Peyer's patch (tissue), 4 donors: Measurements from ENCODE around the gene AIG1. TPM values are rescaled to one million over a fixed set of nuclear protein-coding genes. Genes with fewer than 3 reads are reported as not detected.
A peak's percentile ranks its signal among the peaks of the same experiment; 100 is the strongest.

Experiments
- DNase-seq, 3 donors: peaks; one replicate each; pipeline ENCODE4 v3.0.0-alpha.2; 2017 to 2019
- H3K27ac ChIP-seq, 4 donors: fragments of 200-600 bp; sonication (generic); one replicate each; pipeline ENCODE4 v1.5.1; 2016 to 2019
- H3K27me3 ChIP-seq, 2 donors: fragments of 200-600 bp; sonication (generic); one replicate each; pipeline ENCODE4 v1.5.1; 2019
- H3K36me3 ChIP-seq, 3 donors: fragments of 200-600 bp; sonication (generic); one replicate each; pipeline ENCODE4 v1.5.1; 2016 to 2019
- H3K4me1 ChIP-seq, 4 donors: fragments of 200-600 bp; sonication (generic); one replicate each; pipeline ENCODE4 v1.5.1; 2016 to 2019
- H3K4me3 ChIP-seq, 4 donors: fragments of 200-600 bp; sonication (generic); 1 replicate in 3 of 4; 2 replicates in 1 of 4; pipeline ENCODE4 v1.5.1; 2016 to 2019; ENCODE audit warnings: mild to moderate bottlenecking in 1 of 4
- H3K9me3 ChIP-seq, 4 donors: fragments of 200-600 bp; sonication (generic); one replicate each; pipeline ENCODE4 v1.5.1; 2016 to 2019; ENCODE audit warnings: mild to moderate bottlenecking in 1 of 4
- CTCF ChIP-seq, 6 experiments: fragments of 450-650 bp in 4 of 6; fragments of 200-600 bp in 2 of 6; sonication (generic) in 1 of 6; IDR thresholded peaks; one replicate each; pipeline ENCODE4 v1.5.1; 2017 to 2019; ENCODE audit warnings: antibody characterized with exemption in 6 of 6, mild to moderate bottlenecking in 3 of 6, moderate library complexity in 1 of 6
- POLR2A ChIP-seq, 2 donors: fragments of 450-650 bp; IDR thresholded peaks; one replicate each; pipeline ENCODE4 v1.5.1; 2017; ENCODE audit warnings: antibody characterized with exemption in 2 of 2, mild to moderate bottlenecking in 2 of 2, moderate library complexity in 2 of 2
- total RNA-seq, 4 donors: library from RNA; depleted of rRNA; stranded (reverse); fragments of >200 nt; gene quantifications; one replicate each; pipeline ENCODE4 v1.1.0, GENCODE V29; 2016

The AIG1 gene
- total RNA-seq, 4 donors from 2014 or later: 9.1 to 133 (median 84.9) TPM

- no peak for DNase-seq
- H3K27ac ChIP-seq: no peak overlapping the region
- H3K27me3 ChIP-seq: no peaks in the 10 kb centered on the region
- no peaks in the 10 kb centered on the region for H3K36me3 ChIP-seq
- H3K9me3 ChIP-seq: no peaks in the 10 kb centered on the region
- peaks cover 0 to 2% (median 0%) of the 10 kb centered on the region in 4 donors for H3K4me1 ChIP-seq
- H3K4me3 ChIP-seq: no peak overlapping the region
- TF ChIP-seq POLR2A (IDR thresholded peaks at IDR 0.05) (no peak), CTCF (IDR thresholded peaks at IDR 0.05) (no peak)
These were observed 157.5 kb downstream of the AIG1 start for GRCh38 chr6:143218233-143218632.

DNA sequence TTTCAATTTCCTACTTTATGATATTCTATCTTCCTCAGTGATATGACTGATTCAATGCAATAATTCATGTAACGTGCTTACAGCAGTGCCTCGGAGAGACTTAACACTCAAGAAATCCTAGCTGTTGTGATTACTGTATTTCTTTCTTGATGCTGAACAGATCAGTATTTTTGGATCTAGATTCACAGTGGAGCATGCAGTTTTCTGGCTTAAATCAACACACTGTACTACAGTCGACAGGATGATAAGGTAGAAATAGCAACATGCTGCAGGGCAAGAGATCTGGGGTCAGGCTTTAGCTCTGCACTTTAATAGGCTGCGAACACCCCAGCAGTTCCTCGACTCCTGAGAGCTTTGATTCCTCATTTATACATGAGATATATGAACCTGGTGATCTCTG is 161.0 kb downstream of the AIG1 start:
- no peak for TF ChIP-seq POLR2A (IDR thresholded peaks at IDR 0.05)
- TF ChIP-seq CTCF (IDR thresholded peaks at IDR 0.05): no peak
- no peaks in the 10 kb centered on the region for H3K36me3 ChIP-seq
- H3K9me3 ChIP-seq: no peaks in the 10 kb centered on the region
- H3K27ac ChIP-seq: no peak overlapping the region
- H3K4me1 ChIP-seq: peaks cover 0 to 10% (median 0%) of the 10 kb centered on the region in 4 donors
- no peak overlapping the region for H3K4me3 ChIP-seq
- no peak for DNase-seq
- no peaks in the 10 kb centered on the region for H3K27me3 ChIP-seq

DNA sequence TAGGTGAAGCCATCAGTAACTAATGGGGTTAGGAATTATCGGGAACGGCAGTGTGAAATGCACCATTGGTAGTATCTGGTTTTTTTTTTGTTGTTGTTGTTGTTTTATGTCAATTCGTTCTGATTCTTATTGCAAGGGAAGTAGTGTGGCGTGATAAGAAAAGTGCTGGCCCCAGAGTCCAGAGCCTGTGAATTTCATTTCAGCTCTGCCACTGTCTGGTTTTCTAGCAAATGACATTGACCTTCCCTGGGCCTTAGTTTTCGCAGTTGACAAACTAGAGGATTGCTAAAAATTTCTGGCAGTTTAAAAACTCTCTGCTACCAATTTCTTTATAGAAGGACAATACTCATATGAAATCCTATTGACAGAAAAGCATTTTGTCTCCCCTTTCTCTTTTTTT is 161.6 kb downstream of the AIG1 start:
- Histone ChIP-seq H3K27me3 (no peaks in the 10 kb centered on the region), H3K4me3 (no peak overlapping the region), H3K4me1 (peaks cover 0 to 10% (median 0%) of the 10 kb centered on the region in 4 donors), H3K9me3 (no peaks in the 10 kb centered on the region), H3K27ac (peak overlapping the region in 1 of 4 donors; percentile 14), H3K36me3 (no peaks in the 10 kb centered on the region)
- DNase-seq: no peak
- TF ChIP-seq POLR2A (IDR thresholded peaks at IDR 0.05) (no peak), CTCF (IDR thresholded peaks at IDR 0.05) (no peak)

DNA sequence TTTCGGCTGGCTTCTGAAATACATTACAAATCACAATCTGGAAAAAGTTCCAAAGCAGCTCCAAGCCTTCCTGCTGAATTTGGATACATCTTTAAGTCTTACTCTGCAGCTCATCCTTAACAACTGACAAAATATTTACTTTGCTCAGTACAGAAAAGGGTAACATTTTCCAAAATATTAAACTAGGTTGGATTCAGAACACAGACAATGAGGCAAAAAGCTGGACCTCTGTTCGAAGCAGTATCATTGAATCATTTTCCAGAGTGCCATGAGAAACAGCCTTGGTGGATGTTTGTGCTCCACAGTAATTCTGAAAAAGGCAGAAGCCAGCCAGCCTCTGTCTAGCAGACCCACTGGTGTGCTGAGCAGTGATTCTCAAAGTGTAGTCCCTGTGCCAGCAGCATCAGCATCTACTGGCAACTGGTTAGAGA is 162.1 kb downstream of the AIG1 start:
- no peak for DNase-seq
- Histone ChIP-seq H3K4me3 (no peak overlapping the region), H3K4me1 (peaks cover 0 to 10% (median 0%) of the 10 kb centered on the region in 4 donors), H3K9me3 (no peaks in the 10 kb centered on the region), H3K27me3 (no peaks in the 10 kb centered on the region), H3K27ac (peak overlapping the region in 1 of 4 donors; percentile 14), H3K36me3 (no peaks in the 10 kb centered on the region)
- TF ChIP-seq POLR2A (IDR thresholded peaks at IDR 0.05): no peak
- no peak for TF ChIP-seq CTCF (IDR thresholded peaks at IDR 0.05)

GRCh38 chr6:143223895-143224294 is 163.2 kb downstream of the AIG1 start:
- DNase-seq: peak in 2 of 3 donors; percentile 82 to 86
- H3K4me1 ChIP-seq: peaks cover 0 to 10% (median 0%) of the 10 kb centered on the region in 4 donors
- no peaks in the 10 kb centered on the region for H3K9me3 ChIP-seq
- H3K27ac ChIP-seq: peak overlapping the region in 2 of 4 donors; percentile 22 to 38
- H3K36me3 ChIP-seq: no peaks in the 10 kb centered on the region
- no peaks in the 10 kb centered on the region for H3K27me3 ChIP-seq
- H3K4me3 ChIP-seq: no peak overlapping the region
- TF ChIP-seq CTCF (IDR thresholded peaks at IDR 0.05) (no peak), POLR2A (IDR thresholded peaks at IDR 0.05) (peak in 1 of 2 donors; percentile 11)

DNA sequence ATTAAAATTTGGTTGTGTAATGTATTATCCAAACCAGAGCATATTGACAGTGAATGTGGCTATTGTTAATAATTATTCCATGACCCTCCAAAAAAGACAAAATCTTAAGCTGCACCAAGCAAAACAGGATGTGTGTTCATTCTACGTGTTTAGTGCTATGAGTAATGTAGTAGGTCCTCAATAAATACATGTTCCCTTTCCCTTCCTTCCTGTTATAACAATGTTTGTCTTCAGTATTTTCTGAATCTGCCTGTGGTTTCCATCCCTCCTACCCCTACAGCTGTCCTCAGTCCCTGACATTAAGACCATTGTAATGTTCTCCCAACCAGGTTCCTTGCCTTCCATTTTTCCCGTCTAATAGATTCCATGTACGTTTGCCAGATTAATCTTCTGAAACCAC is 163.8 kb downstream of the AIG1 start:
- peak overlapping the region in 1 of 4 donors; percentile 38 for H3K27ac ChIP-seq
- no peak for DNase-seq
- peaks cover 0 to 10% (median 0%) of the 10 kb centered on the region in 4 donors for H3K4me1 ChIP-seq
- H3K4me3 ChIP-seq: no peak overlapping the region
- H3K27me3 ChIP-seq: no peaks in the 10 kb centered on the region
- TF ChIP-seq CTCF (IDR thresholded peaks at IDR 0.05) (no peak), POLR2A (IDR thresholded peaks at IDR 0.05) (no peak)
- H3K9me3 ChIP-seq: no peaks in the 10 kb centered on the region
- no peaks in the 10 kb centered on the region for H3K36me3 ChIP-seq
